SH-SY5Y (cell line): ENCODE results near the gene OR13C5.
"Not testable (repeated sequence)": the region's sequence is repeated elsewhere in the genome, so short reads cannot be mapped to it uniquely, and the experiment has no call there.

Source experiments
- GATA2 ChIP-seq: IDR thresholded peaks from 2 replicates; pipeline ENCODE4 v1.6.1; 2011; ENCODE audit warnings: mild to moderate bottlenecking, low read depth, low read length
- GATA3 ChIP-seq: IDR thresholded peaks from 2 replicates; pipeline ENCODE4 v1.6.1; 2011; ENCODE audit warnings: low read depth, mild to moderate bottlenecking, low read length, moderate library complexity

The OR13C5 gene, protein sequence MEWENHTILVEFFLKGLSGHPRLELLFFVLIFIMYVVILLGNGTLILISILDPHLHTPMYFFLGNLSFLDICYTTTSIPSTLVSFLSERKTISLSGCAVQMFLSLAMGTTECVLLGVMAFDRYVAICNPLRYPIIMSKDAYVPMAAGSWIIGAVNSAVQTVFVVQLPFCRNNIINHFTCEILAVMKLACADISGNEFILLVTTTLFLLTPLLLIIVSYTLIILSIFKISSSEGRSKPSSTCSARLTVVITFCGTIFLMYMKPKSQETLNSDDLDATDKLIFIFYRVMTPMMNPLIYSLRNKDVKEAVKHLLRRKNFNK

DNA sequence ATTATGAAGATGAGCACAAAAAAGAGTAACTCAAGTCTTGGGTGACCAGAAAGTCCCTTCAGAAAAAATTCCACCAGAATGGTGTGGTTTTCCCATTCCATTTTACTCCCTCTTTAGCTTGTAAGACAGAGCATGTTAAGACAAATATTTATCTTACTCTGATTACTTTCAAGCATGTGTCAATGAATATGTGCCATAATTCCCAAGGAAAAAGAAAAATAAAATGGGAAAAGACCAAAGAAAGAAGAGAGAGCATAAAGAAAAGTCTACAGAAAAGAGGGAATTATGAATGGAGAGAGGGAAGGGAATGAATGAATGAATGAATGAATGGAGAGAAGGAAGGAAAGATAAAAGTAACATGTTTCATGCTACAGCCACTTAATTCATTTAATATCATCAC lies at the start of gene OR13C5:
Gene OR13C5, minus strand, starts transcription at position 101 of the 400 bp plus-strand sequence. Its CDS starts 0 bp downstream, at position 101.
- TF ChIP-seq GATA2, GATA3: not testable (repeated sequence)

DNA sequence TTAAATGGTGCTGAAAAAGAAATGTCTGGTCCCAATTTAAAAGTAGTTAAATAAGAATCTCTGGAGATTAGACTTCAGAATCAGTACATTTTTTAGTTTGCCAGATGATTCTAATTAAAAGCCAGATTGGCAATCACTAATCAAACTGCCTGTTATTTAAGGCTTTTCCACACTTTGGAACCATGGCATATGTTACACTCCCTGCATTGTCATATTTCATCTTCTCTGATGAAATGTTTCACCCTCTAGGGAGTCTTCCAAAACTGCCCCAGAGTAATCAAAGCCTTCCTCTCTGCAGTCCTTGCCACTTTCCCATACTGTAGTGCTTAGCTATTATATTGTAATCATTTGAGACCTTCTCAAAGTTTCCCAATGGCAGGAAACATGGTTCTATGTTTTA lies 36.2 kb upstream of the OR13C5 start:
- no peak for TF ChIP-seq GATA3
- TF ChIP-seq GATA2, result no peak

DNA sequence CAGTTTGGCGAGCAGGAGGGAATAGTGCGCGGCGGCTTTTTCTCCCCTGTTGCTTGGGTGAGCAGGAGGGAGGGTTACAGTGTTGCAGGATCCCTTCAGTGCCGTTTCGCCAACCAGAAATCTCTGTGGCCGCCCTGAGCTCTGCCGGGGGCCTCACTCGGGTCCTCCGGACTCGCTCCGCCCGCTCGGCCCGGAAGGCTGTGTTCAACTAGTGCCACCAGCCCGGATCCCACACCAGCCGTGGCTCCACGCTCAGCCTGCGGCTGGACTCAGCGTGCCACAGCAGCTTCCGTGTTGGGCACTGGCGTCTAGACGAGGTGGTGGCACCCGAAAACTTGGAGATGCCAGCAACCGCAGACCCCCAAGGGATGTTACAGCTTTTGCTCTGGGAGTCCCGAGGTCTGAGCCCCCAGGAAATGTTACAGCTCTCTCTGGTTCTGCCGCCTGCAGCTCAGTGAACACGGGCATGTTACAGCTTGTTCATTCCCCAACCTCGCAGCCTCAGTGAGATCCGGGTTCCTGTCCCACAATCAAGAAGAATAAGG lies 34.8 kb upstream of the OR13C5 start:
- no peak for TF ChIP-seq GATA3
- no peak for TF ChIP-seq GATA2

- TF ChIP-seq GATA3, result no peak
- no peak for TF ChIP-seq GATA2
These were observed 18.9 kb upstream of the OR13C5 start, which contains the start of gene OR13C9 for GRCh38 chr9:104618104-104618503. TSS of gene OR13C9 (minus strand) at chr9:104618204. CDS start at chr9:104618204, 0 bp downstream.

DNA sequence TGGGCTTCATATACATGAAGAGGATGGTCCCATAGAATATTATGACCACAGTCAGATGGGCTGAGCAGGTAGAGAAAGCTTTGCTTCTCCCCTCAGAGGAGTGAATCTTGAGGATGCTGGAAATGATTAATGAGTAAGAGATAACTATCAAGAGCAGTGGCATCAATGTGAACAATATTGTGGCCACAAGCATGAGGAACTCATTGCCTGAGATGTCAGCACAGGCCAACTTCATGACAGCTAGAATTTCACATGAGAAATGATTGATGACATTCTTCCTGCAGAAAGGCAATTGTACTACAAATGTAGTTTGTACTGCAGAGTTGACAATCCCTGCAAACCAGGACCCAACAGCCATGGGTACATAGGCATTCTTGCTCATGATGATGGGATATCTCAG lies 18.2 kb upstream of the OR13C5 start:
- TF ChIP-seq GATA3, result no peak
- TF ChIP-seq GATA2, result no peak

DNA sequence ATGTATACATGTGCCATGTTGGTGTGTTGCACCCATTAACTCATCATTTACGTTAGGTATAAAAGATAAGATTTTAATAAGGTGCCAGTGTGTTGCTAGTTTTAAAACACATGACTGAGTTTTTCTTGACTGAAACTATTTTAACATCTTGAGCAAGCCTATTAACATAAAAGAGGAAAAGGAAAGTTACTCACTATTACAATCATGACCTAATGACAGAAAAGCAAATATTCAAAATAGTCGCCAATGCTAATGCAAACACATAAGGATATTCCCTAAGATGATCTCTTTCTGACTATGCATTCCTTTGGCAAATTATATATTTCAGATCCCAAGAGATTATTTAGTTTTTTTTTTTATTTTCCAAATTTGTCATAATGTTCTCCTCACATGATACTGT lies 12.0 kb upstream of the OR13C5 start:
- no peak for TF ChIP-seq GATA2
- no peak for TF ChIP-seq GATA3

DNA sequence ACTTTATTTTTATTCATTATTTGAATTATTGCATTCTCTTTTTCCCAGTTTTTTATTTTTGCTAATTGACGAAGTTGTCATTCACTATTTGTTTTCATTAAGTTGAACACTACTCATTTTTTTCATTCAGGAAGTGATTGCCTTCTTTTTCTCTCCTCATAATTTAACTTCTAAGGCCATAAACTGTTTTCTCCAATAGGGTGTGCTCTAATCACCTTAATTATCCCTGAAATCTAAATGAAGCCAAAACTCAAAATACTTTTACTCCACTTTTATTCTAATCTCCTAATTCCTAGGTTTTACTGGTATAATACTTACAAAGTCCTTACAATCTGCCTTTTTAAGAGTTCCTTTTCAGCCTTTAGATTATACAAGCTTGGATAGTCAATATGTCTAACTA lies 9.1 kb upstream of the OR13C5 start:
- TF ChIP-seq GATA2 (no peak), GATA3 (no peak)

GRCh38 chr9:104606152-104606551 lies 6.9 kb upstream of the OR13C5 start:
- no peak for TF ChIP-seq GATA2
- no peak for TF ChIP-seq GATA3

DNA sequence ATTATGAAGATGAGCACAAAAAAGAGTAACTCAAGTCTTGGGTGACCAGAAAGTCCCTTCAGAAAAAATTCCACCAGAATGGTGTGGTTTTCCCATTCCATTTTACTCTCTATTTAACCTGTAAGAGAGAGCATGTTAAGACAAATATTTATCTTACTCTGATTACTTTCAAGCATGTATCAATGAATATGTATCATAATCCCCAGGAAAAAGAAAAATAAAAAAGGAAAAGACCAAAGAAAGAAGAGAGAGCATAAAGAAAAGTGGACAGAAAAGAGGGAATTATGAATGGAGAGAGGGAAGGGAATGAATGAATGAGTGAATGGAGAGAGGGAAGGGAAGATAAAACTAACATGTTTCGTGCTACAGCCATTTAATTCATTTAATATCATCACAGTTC lies 6.3 kb upstream of the OR13C5 start, which contains the start of gene OR13C2:
Gene OR13C2, minus strand, starts transcription at position 101 of the 400 bp plus-strand sequence. Its CDS starts 0 bp downstream, at position 101.
- not testable (repeated sequence) for TF ChIP-seq GATA2, GATA3

DNA sequence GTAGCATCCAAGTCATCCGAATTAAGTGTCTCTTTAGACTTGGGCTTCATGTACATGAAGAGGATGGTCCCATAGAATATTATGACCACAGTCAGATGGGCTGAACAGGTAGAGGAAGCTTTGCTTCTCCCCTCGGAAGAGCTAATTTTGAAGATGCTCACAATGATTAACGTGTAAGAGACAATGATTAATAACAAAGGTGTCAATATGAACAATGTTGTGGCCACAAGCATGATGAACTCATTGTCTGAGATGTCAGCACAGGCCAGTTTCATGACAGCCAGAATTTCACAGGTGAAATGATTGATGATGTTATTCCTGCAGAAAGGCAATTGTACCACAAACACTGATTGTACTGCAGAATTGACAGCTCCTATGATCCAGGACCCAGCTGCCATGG lies 5.6 kb upstream of the OR13C5 start:
- TF ChIP-seq GATA2, result no peak
- TF ChIP-seq GATA3, result no peak

DNA sequence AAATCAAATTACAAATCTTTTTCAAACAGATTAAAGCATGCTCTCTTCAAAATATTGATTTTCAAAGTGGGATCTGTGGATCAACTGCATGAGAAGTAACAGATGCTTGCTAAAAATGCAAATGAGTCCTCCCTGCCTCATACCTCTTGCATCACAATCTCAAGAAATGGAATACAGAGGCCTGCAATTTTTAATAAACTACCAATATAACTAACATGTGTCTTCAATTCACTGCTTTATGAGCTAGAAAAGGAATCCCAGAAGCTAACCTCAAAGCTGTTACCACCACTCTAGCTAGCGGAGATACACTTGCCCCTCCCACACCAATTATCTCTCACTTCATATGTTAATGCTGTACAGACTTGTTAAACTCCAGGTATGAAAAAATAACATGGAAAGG lies 9.6 kb downstream of the OR13C5 start:
- no peak for TF ChIP-seq GATA3
- no peak for TF ChIP-seq GATA2

DNA sequence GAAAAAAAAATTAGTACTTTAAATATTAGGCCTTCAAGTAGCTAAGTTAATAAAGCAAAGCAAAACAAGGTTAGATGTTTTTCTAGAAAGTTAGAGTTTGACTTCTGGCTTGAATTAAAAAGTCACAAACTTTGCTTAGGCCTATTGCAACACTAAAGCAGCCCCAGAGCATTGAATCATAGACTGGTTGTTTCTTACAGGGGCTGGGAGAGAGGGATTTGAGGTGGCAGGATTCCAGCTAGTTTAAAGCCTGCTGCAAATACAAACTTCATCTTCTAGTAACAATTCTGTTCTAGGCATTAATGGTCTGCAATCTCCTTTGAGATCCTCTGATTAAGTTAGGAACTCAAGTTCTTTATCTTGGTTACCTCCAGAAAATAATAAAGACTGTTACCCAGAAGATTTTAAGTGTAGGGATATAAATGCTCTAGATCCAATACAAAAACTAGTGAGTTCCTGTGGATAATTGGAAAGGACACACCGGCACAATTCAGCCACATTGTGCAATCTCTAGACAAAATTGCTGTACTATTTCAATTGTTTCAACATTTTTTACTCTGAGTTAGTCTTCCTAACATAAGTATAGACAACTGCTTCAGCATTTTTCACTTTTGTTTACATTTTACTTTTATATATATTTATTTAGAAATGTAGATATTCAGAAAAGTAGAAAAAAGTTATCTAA lies 12.6 kb downstream of the OR13C5 start:
- TF ChIP-seq GATA2, result no peak
- TF ChIP-seq GATA3, result no peak

DNA sequence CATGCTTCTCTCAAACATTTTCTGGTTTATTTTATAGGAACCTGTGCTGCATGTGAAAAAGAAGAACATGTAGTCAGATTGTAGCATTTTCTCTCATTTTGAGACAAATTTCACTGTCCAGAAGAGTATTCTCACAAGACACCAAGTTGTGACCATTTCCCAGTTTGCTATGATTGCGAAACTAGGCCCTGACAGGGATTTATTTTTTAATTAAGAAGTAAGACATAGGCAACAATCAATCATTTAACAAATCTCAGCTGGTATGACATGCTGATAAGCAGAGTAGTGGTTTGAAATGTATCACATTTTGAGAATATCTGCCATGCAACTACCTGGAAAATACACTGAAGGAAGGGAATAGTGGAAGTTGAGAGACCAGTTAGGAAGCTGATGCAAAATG lies 18.7 kb downstream of the OR13C5 start:
- no peak for TF ChIP-seq GATA3
- no peak for TF ChIP-seq GATA2

GRCh38 chr9:104577263-104577662 lies 21.9 kb downstream of the OR13C5 start:
- TF ChIP-seq GATA3, result no peak
- TF ChIP-seq GATA2, result no peak
